ENCODE results near the gene CYGB. TPM values are rescaled to one million over a fixed set of nuclear protein-coding genes. Genes with fewer than 3 reads are reported as not detected.

CYGB gene
- total and polyA plus RNA-seq, 10 of the 15 experiments (the other 5 are each of a cell fraction or from before 2014, with no cell fraction given): 0.34 TPM; not detected in 9

DNA sequence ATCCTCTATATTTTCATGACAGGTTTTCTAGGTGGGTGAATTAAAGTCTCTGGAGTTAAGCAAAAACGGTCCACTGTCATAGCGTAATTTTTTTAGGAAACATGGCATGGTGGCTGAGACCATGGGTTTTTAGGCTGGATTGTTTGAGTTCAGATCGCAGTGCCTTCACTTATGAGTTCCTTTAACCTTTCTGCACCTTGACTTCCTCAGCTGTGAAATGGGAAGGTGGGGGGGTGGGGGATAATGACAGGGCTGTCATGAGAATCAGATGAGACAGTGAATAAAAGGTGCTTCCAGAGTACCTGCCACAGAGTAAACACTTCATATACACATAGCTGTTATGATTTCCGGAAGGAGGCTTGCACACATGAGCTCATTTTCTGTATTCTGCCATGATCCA is 14.2 kb upstream of the CYGB start:
- FAIRE-seq (no peak), ATAC-seq (no peak), DNase-seq (ENCODE audit: low read depth, low spot score) (no peak)
- H3K79me2 ChIP-seq (ENCODE audit: control insufficient read depth, insufficient read depth, low read length): peaks cover 3% of the 10 kb centered on the region
- H3K9me3 ChIP-seq (replicated peaks; ENCODE audit: control insufficient read depth, insufficient read depth, low read length): no peaks in the 10 kb centered on the region
- no peak overlapping the region for H2AFZ ChIP-seq (ENCODE audit: control insufficient read depth, low read depth, low read length)
- no peak overlapping the region for H3K9ac ChIP-seq (ENCODE audit: control insufficient read depth, insufficient read depth, low read length)
- 56% methylated on average over 4 of the region's 4 CpGs for WGBS (ENCODE audit: insufficient coverage, insufficient replicate concordance, low lambda C conversion rate, missing lambda C conversion rate)
- BruUV-seq (replicated peaks): no TSS peak
- H3K4me1 ChIP-seq (ENCODE audit: control insufficient read depth, insufficient read depth, low read length): no peaks in the 10 kb centered on the region; the same call in 1 of the 2 replicates
- H3K27ac ChIP-seq (ENCODE audit: control insufficient read depth, insufficient read depth): no peak overlapping the region; the same call in 1 of the 2 replicates
- intact Hi-C loops (cut with micrococcal nuclease; ENCODE audit: unreplicated experiment): no loop called here
- H3K27me3 ChIP-seq (replicated peaks in 1 of 2; ENCODE audit: control insufficient read depth in 2 of 2, insufficient read depth in 2 of 2, low read length in 1 of 2): no peaks in the 10 kb centered on the region
- no peak overlapping the region for H3K4me3 ChIP-seq
- no peak overlapping the region for H3K4me2 ChIP-seq (ENCODE audit: control insufficient read depth, insufficient read depth)
- H4K20me1 ChIP-seq (ENCODE audit: control insufficient read depth, insufficient read depth): no peaks in the 10 kb centered on the region
- ChIA-PET CTCF (interaction anchor here (1.1 to 2.4 kb wide), 10 partner anchors 8 to 154 kb away, joined by 3 to 23 read pairs (median 4); no protein-coding TSS in a partner anchor), SMC1A (ENCODE audit: uncharacterized antibody, unreplicated experiment) (interaction anchor here (1.4 to 3.9 kb wide), 5 partner anchors 9 to 73 kb away, joined by 3 to 16 read pairs (median 7); no protein-coding TSS in a partner anchor), RAD21 (ENCODE audit: unreplicated experiment) (interaction anchor here (0.6 to 2.8 kb wide), 7 partner anchors 9 to 72 kb away, joined by 3 to 9 read pairs (median 5); partner anchors contain the start of gene RHBDF2), POLR2A (interaction anchor here (0.5 to 1.9 kb wide), 4 partner anchors 8 to 241 kb away, joined by 3 to 6 read pairs (median 4); no protein-coding TSS in a partner anchor)
- TF ChIP-seq TCF7 (IDR thresholded peaks at IDR 0.05; ENCODE audit: borderline replicate concordance) (no peak), NFYB (IDR thresholded peaks at IDR 0.05; ENCODE audit: insufficient read depth, low read depth, low read length) (no peak), SIX5 (IDR thresholded peaks at IDR 0.05; ENCODE audit: low read depth, low read length, severe bottlenecking) (no peak), PAX5 (IDR thresholded peaks at IDR 0.05; ENCODE audit: borderline replicate concordance, low read depth, low read length) (no peak), GATAD2B (conservative IDR thresholded peaks at IDR 0.05; ENCODE audit: low read depth) (no peak)
- TF ChIP-seq, protein P1, sequence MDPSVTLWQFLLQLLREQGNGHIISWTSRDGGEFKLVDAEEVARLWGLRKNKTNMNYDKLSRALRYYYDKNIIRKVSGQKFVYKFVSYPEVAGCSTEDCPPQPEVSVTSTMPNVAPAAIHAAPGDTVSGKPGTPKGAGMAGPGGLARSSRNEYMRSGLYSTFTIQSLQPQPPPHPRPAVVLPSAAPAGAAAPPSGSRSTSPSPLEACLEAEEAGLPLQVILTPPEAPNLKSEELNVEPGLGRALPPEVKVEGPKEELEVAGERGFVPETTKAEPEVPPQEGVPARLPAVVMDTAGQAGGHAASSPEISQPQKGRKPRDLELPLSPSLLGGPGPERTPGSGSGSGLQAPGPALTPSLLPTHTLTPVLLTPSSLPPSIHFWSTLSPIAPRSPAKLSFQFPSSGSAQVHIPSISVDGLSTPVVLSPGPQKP (IDR thresholded peaks at IDR 0.05; ENCODE audit: low read depth, low read length): no peak
- TF ChIP-seq, protein P2, sequence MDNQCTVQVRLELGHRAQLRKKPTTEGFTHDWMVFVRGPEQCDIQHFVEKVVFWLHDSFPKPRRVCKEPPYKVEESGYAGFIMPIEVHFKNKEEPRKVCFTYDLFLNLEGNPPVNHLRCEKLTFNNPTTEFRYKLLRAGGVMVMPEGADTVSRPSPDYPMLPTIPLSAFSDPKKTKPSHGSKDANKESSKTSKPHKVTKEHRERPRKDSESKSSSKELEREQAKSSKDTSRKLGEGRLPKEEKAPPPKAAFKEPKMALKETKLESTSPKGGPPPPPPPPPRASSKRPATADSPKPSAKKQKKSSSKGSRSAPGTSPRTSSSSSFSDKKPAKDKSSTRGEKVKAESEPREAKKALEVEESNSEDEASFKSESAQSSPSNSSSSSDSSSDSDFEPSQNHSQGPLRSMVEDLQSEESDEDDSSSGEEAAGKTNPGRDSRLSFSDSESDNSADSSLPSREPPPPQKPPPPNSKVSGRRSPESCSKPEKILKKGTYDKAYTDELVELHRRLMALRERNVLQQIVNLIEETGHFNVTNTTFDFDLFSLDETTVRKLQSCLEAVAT (IDR thresholded peaks at IDR 0.05): no peak
- TF ChIP-seq, protein P3, sequence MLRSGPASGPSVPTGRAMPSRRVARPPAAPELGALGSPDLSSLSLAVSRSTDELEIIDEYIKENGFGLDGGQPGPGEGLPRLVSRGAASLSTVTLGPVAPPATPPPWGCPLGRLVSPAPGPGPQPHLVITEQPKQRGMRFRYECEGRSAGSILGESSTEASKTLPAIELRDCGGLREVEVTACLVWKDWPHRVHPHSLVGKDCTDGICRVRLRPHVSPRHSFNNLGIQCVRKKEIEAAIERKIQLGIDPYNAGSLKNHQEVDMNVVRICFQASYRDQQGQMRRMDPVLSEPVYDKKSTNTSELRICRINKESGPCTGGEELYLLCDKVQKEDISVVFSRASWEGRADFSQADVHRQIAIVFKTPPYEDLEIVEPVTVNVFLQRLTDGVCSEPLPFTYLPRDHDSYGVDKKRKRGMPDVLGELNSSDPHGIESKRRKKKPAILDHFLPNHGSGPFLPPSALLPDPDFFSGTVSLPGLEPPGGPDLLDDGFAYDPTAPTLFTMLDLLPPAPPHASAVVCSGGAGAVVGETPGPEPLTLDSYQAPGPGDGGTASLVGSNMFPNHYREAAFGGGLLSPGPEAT (IDR thresholded peaks at IDR 0.05; ENCODE audit: low read depth): no peak
- TF ChIP-seq, protein P4, sequence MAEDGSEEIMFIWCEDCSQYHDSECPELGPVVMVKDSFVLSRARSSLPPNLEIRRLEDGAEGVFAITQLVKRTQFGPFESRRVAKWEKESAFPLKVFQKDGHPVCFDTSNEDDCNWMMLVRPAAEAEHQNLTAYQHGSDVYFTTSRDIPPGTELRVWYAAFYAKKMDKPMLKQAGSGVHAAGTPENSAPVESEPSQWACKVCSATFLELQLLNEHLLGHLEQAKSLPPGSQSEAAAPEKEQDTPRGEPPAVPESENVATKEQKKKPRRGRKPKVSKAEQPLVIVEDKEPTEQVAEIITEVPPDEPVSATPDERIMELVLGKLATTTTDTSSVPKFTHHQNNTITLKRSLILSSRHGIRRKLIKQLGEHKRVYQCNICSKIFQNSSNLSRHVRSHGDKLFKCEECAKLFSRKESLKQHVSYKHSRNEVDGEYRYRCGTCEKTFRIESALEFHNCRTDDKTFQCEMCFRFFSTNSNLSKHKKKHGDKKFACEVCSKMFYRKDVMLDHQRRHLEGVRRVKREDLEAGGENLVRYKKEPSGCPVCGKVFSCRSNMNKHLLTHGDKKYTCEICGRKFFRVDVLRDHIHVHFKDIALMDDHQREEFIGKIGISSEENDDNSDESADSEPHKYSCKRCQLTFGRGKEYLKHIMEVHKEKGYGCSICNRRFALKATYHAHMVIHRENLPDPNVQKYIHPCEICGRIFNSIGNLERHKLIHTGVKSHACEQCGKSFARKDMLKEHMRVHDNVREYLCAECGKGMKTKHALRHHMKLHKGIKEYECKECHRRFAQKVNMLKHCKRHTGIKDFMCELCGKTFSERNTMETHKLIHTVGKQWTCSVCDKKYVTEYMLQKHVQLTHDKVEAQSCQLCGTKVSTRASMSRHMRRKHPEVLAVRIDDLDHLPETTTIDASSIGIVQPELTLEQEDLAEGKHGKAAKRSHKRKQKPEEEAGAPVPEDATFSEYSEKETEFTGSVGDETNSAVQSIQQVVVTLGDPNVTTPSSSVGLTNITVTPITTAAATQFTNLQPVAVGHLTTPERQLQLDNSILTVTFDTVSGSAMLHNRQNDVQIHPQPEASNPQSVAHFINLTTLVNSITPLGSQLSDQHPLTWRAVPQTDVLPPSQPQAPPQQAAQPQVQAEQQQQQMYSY (CRISPR knock-in tag; IDR thresholded peaks at IDR 0.05): no peak
- in situ Hi-C loops (cut with MboI): no loop called here
- H3K36me3 ChIP-seq (ENCODE audit: control insufficient read depth in 2 of 2, insufficient read depth in 2 of 2, low read length in 1 of 2): no peaks in the 10 kb centered on the region
